Endodermal cell (in vitro differentiated cells): ENCODE measurements around the gene CTIF. TPM values are rescaled to one million over a fixed set of nuclear protein-coding genes. Genes with fewer than 3 reads are reported as not detected.

Source experiments
- DNase-seq: peaks from one replicate; pipeline ENCODE4 v3.0.0-alpha.2; 2017
- H3K27ac ChIP-seq: 2 replicates; pipeline ENCODE4 v1.5.1; 2013; ENCODE audit warnings: mild to moderate bottlenecking, low read depth, low read length, moderate library complexity
- H3K27me3 ChIP-seq: 2 replicates; pipeline ENCODE4 v1.6.1; 2013; ENCODE audit warnings: mild to moderate bottlenecking, low read length, moderate library complexity; ENCODE audit not compliant: insufficient read depth, control insufficient read depth, poor library complexity, severe bottlenecking
- H3K36me3 ChIP-seq: 2 replicates; pipeline ENCODE4 v1.7.0; 2013; ENCODE audit warnings: mild to moderate bottlenecking, low read length, moderate library complexity; ENCODE audit not compliant: control insufficient read depth, insufficient read depth
- H3K4me1 ChIP-seq: one replicate; pipeline ENCODE4 v1.7.0; 2013; ENCODE audit warnings: low read length; ENCODE audit not compliant: control insufficient read depth, insufficient read depth
- H3K4me3 ChIP-seq: 2 replicates; pipeline ENCODE4 v1.5.1; 2013; ENCODE audit warnings: mild to moderate bottlenecking, low read length, moderate library complexity
- H3K9ac ChIP-seq: 2 replicates; pipeline ENCODE4 v1.6.1; 2013; ENCODE audit warnings: mild to moderate bottlenecking, low read length, moderate library complexity; ENCODE audit not compliant: poor library complexity, severe bottlenecking; ENCODE audit errors: extremely low read depth
- H3K9me3 ChIP-seq: 2 replicates; pipeline ENCODE4 v1.6.1; 2013; ENCODE audit warnings: mild to moderate bottlenecking, low read length, moderate library complexity; ENCODE audit not compliant: control insufficient read depth
- H3K27ac Mint-ChIP-seq: 2 replicates; pipeline ENCODE4 v1.8.0; 2020; ENCODE audit warnings: mixed read lengths
- H3K27me3 Mint-ChIP-seq: 2 replicates; pipeline ENCODE4 v1.8.0; 2021; ENCODE audit warnings: mild to moderate bottlenecking, mixed read lengths; ENCODE audit not compliant: insufficient read depth
- H3K36me3 Mint-ChIP-seq: 2 replicates; pipeline ENCODE4 v1.8.0; 2020; ENCODE audit warnings: low read depth, mixed read lengths
- H3K4me1 Mint-ChIP-seq: 2 replicates; pipeline ENCODE4 v1.8.0; 2020; ENCODE audit warnings: mixed read lengths
- H3K4me3 Mint-ChIP-seq: 2 replicates; pipeline ENCODE4 v1.8.0; 2020; ENCODE audit warnings: mild to moderate bottlenecking, moderate library complexity, mixed read lengths
- H3K9me3 Mint-ChIP-seq: 2 replicates; pipeline ENCODE4 v1.8.0; 2020; ENCODE audit warnings: mild to moderate bottlenecking, mixed read lengths
- CTCF ChIP-seq: fragments of 200-600 bp; sonication (generic); conservative IDR thresholded peaks from 2 replicates; pipeline ENCODE4 v1.5.0; 2021; ENCODE audit warnings: antibody characterized with exemption, mild to moderate bottlenecking
- WGBS, 2 experiments: methylation state at CpG; one replicate each; pipeline versions ENCODE4 v1.1.5 to v1.1.7; 2013; ENCODE audit warnings: missing lambda C conversion rate in 2 of 2, mixed read lengths in 1 of 2; ENCODE audit not compliant: insufficient coverage in 1 of 2, insufficient read length in 1 of 2; 5-methylcytosine and 5-hydroxymethylcytosine counted together
- total RNA-seq, 2 donors: library from RNA; stranded (reverse); fragmentation: NEBNext Ultra II Directional in 1 of 2; extraction: Animal tissue kit (Norgen Biotek cat#: 25700) in 1 of 2; gene quantifications; 2 replicates in 1 of 2; 3 replicates in 1 of 2; pipeline ENCODE4 v1.2.1, GENCODE V29; 2021

Gene CTIF
- total RNA-seq, 2 donors from 2014 or later, result 33.8 to 41.6 TPM

GRCh38 chr18:48558248-48558647 lies 19.4 kb downstream of the CTIF start:
- 100% methylated on average over 1 to 2 of the region's 2 CpGs for WGBS, 2 experiments
- Histone ChIP-seq H3K36me3 (peaks cover 18% of the 10 kb centered on the region), H3K4me1 (no peaks in the 10 kb centered on the region), H3K27me3 (no peaks in the 10 kb centered on the region), H3K27ac (no peak overlapping the region), H3K9ac (no peak overlapping the region), H3K9me3 (peaks cover 8% of the 10 kb centered on the region), H3K4me3 (no peak overlapping the region)
- H3K4me1 Mint-ChIP-seq, result no peaks in the 10 kb centered on the region
- no peak overlapping the region for H3K27ac Mint-ChIP-seq
- TF ChIP-seq CTCF, result no peak
- H3K27me3 Mint-ChIP-seq, result no peaks in the 10 kb centered on the region
- H3K4me3 Mint-ChIP-seq, result no peak overlapping the region
- peaks cover 8% of the 10 kb centered on the region for H3K36me3 Mint-ChIP-seq
- H3K9me3 Mint-ChIP-seq, result no peaks in the 10 kb centered on the region
- DNase-seq, result no peak

- Mint-ChIP-seq H3K27me3 (no peaks in the 10 kb centered on the region), H3K4me1 (peaks cover 10% of the 10 kb centered on the region), H3K27ac (no peak overlapping the region), H3K9me3 (no peaks in the 10 kb centered on the region), H3K36me3 (peaks cover 7% of the 10 kb centered on the region), H3K4me3 (no peak overlapping the region)
- Histone ChIP-seq H3K4me3 (no peak overlapping the region), H3K4me1 (no peaks in the 10 kb centered on the region), H3K9ac (no peak overlapping the region), H3K9me3 (peaks cover 8% of the 10 kb centered on the region), H3K27me3 (no peaks in the 10 kb centered on the region), H3K27ac (no peak overlapping the region), H3K36me3 (peaks cover 14% of the 10 kb centered on the region)
- no peak for DNase-seq
- 72 to 88% methylated on average over 6 to 7 of the region's 7 CpGs for WGBS, 2 experiments
- TF ChIP-seq CTCF, result no peak
Observed at GRCh38 chr18:48560491-48560890, 21.7 kb downstream of the CTIF start.

GRCh38 chr18:48562075-48562474 lies 23.2 kb downstream of the CTIF start:
- no peak overlapping the region for H3K27ac Mint-ChIP-seq
- Histone ChIP-seq H3K27ac (no peak overlapping the region), H3K4me1 (no peaks in the 10 kb centered on the region), H3K9me3 (peaks cover 8% of the 10 kb centered on the region), H3K9ac (no peak overlapping the region), H3K27me3 (no peaks in the 10 kb centered on the region), H3K36me3 (peaks cover 7% of the 10 kb centered on the region), H3K4me3 (no peak overlapping the region)
- no peak for TF ChIP-seq CTCF
- peaks cover 4% of the 10 kb centered on the region for H3K36me3 Mint-ChIP-seq
- peaks cover 10% of the 10 kb centered on the region for H3K4me1 Mint-ChIP-seq
- no peaks in the 10 kb centered on the region for H3K9me3 Mint-ChIP-seq
- H3K4me3 Mint-ChIP-seq, result no peak overlapping the region
- H3K27me3 Mint-ChIP-seq, result no peaks in the 10 kb centered on the region
- DNase-seq, result no peak
